Lung (tissue), 12 donors: ENCODE data around the gene RNF152. TPM values are rescaled to one million over a fixed set of nuclear protein-coding genes. Genes with fewer than 3 reads are reported as not detected.

Experiments used
- ATAC-seq: fragments of 200-7000 bp; cut with Tn5 transposase; one replicate; pipeline ENCODE4 v1.9.1; 2020; ENCODE audit warnings: moderate number of reproducible peaks; ENCODE audit not compliant: insufficient read depth, low FRiP score
- DNase-seq, 3 donors: peaks; one replicate each; pipeline ENCODE4 v3.0.0-alpha.2; 2013 to 2017
- H3K27ac ChIP-seq, 2 donors: one replicate each; pipeline ENCODE4 v1.5.1; 2013; ENCODE audit warnings: mild to moderate bottlenecking in 2 of 2, moderate library complexity in 2 of 2, control low read depth in 1 of 2, inconsistent platforms in 1 of 2, low read depth in 1 of 2, low read length in 1 of 2
- H3K27me3 ChIP-seq, 3 donors: one replicate each; pipeline ENCODE4 v1.5.1; 2013; ENCODE audit warnings: low read length in 2 of 3; ENCODE audit not compliant: control insufficient read depth in 3 of 3, insufficient read depth in 3 of 3
- H3K36me3 ChIP-seq, 4 donors: one replicate each; pipeline ENCODE4 v1.5.1; 2013; ENCODE audit warnings: low read length in 4 of 4, mild to moderate bottlenecking in 1 of 4, moderate library complexity in 1 of 4; ENCODE audit not compliant: control insufficient read depth in 4 of 4, insufficient read depth in 4 of 4
- H3K4me1 ChIP-seq, 5 donors: one replicate each; pipeline ENCODE4 v1.5.1; 2013; ENCODE audit warnings: low read length in 5 of 5, mild to moderate bottlenecking in 2 of 5, moderate library complexity in 1 of 5; ENCODE audit not compliant: control insufficient read depth in 5 of 5, insufficient read depth in 5 of 5
- H3K4me3 ChIP-seq: one replicate; pipeline ENCODE4 v1.5.1; 2013; ENCODE audit warnings: mild to moderate bottlenecking, control low read depth, moderate library complexity
- H3K9ac ChIP-seq, 2 donors: one replicate each; pipeline ENCODE4 v1.5.1; 2013; ENCODE audit warnings: low read length in 2 of 2, control low read depth in 1 of 2; ENCODE audit not compliant: insufficient read depth in 1 of 2
- H3K9me3 ChIP-seq, 4 donors: one replicate each; pipeline ENCODE4 v1.5.1; 2013; ENCODE audit warnings: low read length in 3 of 4, mild to moderate bottlenecking in 1 of 4, moderate library complexity in 1 of 4; ENCODE audit not compliant: control insufficient read depth in 4 of 4, insufficient read depth in 3 of 4
- CTCF ChIP-seq: IDR thresholded peaks from 2 replicates; pipeline ENCODE4 v1.5.1; 2012; ENCODE audit warnings: mild to moderate bottlenecking; ENCODE audit errors: control extremely low read depth, extremely low read depth
- WGBS, 2 donors: extraction: QIAGEN DNeasy Blood & Tissue Kit; methylation state at CpG; one replicate each; pipeline ENCODE4 v1.1.7; 2013; 5-methylcytosine and 5-hydroxymethylcytosine counted together
- polyA plus RNA-seq, 2 donors: library from polyadenylated mRNA; stranded (reverse); fragments of 200-250 nt; gene quantifications; one replicate each; pipeline ENCODE4 v1.2.1, GENCODE V29; 2013
- total RNA-seq, 2 donors: library from RNA; depleted of rRNA in 1 of 2; stranded (reverse); fragments of >200 nt in 1 of 2; gene quantifications; one replicate each; pipeline ENCODE4 v1.2.1, GENCODE V29; 2014 to 2021
- donor health status: control.
- donor health status: control.
- donor health status: Bipolar disorder and iron deficiency.
- donor health status: healthy.
- donor health status: DM: yes; HTN: yes; CAD: no.

The RNF152 gene
- total and polyA plus RNA-seq, 4 donors: 1.1 to 55.6 (median 9.6) TPM

- ATAC-seq (no peak), DNase-seq (no peak)
- peaks cover 0 to 10% (median 7%) of the 10 kb centered on the region in 5 donors for H3K4me1 ChIP-seq
- 80 to 82% methylated on average over 3 of the region's 3 CpGs for WGBS, 2 donors
- H3K36me3 ChIP-seq: no peaks in the 10 kb centered on the region
- no peak overlapping the region for H3K27ac ChIP-seq
- no peaks in the 10 kb centered on the region for H3K9me3 ChIP-seq
- H3K4me3 ChIP-seq: no peak overlapping the region
- H3K9ac ChIP-seq: no peak overlapping the region
- no peak for TF ChIP-seq CTCF
- no peaks in the 10 kb centered on the region for H3K27me3 ChIP-seq
Observed at GRCh38 chr18:61824733-61825363, 68.0 kb downstream of the RNF152 start.

GRCh38 chr18:61823595-61823994 is 69.2 kb downstream of the RNF152 start:
- 90 to 96% methylated on average over 3 of the region's 3 CpGs for WGBS, 2 donors
- Histone ChIP-seq H3K9me3 (no peaks in the 10 kb centered on the region), H3K4me3 (no peak overlapping the region), H3K4me1 (peaks cover 0 to 8% (median 7%) of the 10 kb centered on the region in 5 donors), H3K27ac (no peak overlapping the region), H3K9ac (no peak overlapping the region), H3K36me3 (no peaks in the 10 kb centered on the region), H3K27me3 (no peaks in the 10 kb centered on the region)
- ATAC-seq: no peak
- TF ChIP-seq CTCF: no peak
- no peak for DNase-seq

- no peak for DNase-seq
- WGBS, 2 donors: 91 to 92% methylated on average over 4 of the region's 4 CpGs
Observed at GRCh38 chr18:61822879-61823278, 69.9 kb downstream of the RNF152 start.

More at GRCh38 chr18:61822879-61823278, 69.9 kb downstream of the RNF152 start:
- Histone ChIP-seq H3K4me1 (peaks cover 0 to 8% (median 6%) of the 10 kb centered on the region in 5 donors), H3K27me3 (no peaks in the 10 kb centered on the region), H3K9ac (no peak overlapping the region), H3K36me3 (no peaks in the 10 kb centered on the region), H3K9me3 (no peaks in the 10 kb centered on the region), H3K4me3 (no peak overlapping the region), H3K27ac (no peak overlapping the region)
- no peak for TF ChIP-seq CTCF
- ATAC-seq: no peak
